Mesenchymal stem cell (in vitro differentiated cells and primary cell): ENCODE data around the gene OR2T27.
A peak's percentile ranks its signal among the peaks of the same experiment; 100 is the strongest.

Experiments used
- DNase-seq: peaks from one replicate; pipeline ENCODE4 v3.0.0-alpha.2; 2013
- H2AFZ ChIP-seq: one replicate; pipeline ENCODE4 v1.6.1; 2013; ENCODE audit warnings: low read depth, mild to moderate bottlenecking, control low read depth, inconsistent platforms, low read length, moderate library complexity
- H2AK5ac ChIP-seq: 2 replicates; pipeline ENCODE4 v1.6.1; 2013; ENCODE audit warnings: low read length, moderate library complexity, mild to moderate bottlenecking, inconsistent platforms; ENCODE audit not compliant: severe bottlenecking
- H2BK120ac ChIP-seq: one replicate; pipeline ENCODE4 v1.6.1; 2013; ENCODE audit warnings: low read depth, mild to moderate bottlenecking, inconsistent platforms, low read length, moderate library complexity
- H2BK12ac ChIP-seq, 2 experiments: one replicate each; pipeline ENCODE4 v1.6.1; 2013; ENCODE audit warnings: inconsistent platforms in 2 of 2, low read length in 2 of 2, mild to moderate bottlenecking in 2 of 2, moderate library complexity in 2 of 2, control low read depth in 1 of 2
- H2BK15ac ChIP-seq: one replicate; pipeline ENCODE4 v1.6.1; 2013; ENCODE audit warnings: mild to moderate bottlenecking, low read depth, inconsistent platforms; ENCODE audit not compliant: poor library complexity, severe bottlenecking
- H2BK5ac ChIP-seq: 2 replicates; pipeline ENCODE4 v1.6.1; 2013; ENCODE audit warnings: low read depth, mild to moderate bottlenecking, low read length, control low read depth, inconsistent platforms; ENCODE audit not compliant: poor library complexity, severe bottlenecking
- H3K14ac ChIP-seq, 2 experiments: one replicate each; pipeline ENCODE4 v1.6.1; 2013; ENCODE audit warnings: inconsistent platforms in 2 of 2, low read length in 2 of 2, control low read depth in 1 of 2, mild to moderate bottlenecking in 1 of 2, moderate library complexity in 1 of 2
- H3K18ac ChIP-seq, 2 experiments: one replicate each; pipeline ENCODE4 v1.6.1; 2013; ENCODE audit warnings: inconsistent platforms in 2 of 2, low read length in 2 of 2, control low read depth in 1 of 2, low read depth in 1 of 2, mild to moderate bottlenecking in 1 of 2
- H3K23ac ChIP-seq, 2 experiments: one replicate each; pipeline ENCODE4 v1.6.1; 2013; ENCODE audit warnings: inconsistent platforms in 2 of 2, low read length in 2 of 2, mild to moderate bottlenecking in 2 of 2, moderate library complexity in 2 of 2, control low read depth in 1 of 2
- H3K27ac ChIP-seq: 2 replicates; pipeline ENCODE4 v1.5.1; 2013; ENCODE audit warnings: mild to moderate bottlenecking, moderate library complexity, low read length, control low read depth, inconsistent platforms; ENCODE audit not compliant: poor library complexity, severe bottlenecking
- H3K27me3 ChIP-seq, 2 experiments: 2 replicates each; pipeline versions ENCODE4 v1.6.1 to v1.7.0; 2013; ENCODE audit warnings: low read length in 2 of 2, mild to moderate bottlenecking in 2 of 2, moderate library complexity in 2 of 2, control low read depth in 1 of 2, inconsistent platforms in 1 of 2; ENCODE audit not compliant: control insufficient read depth in 1 of 2, insufficient read depth in 1 of 2
- H3K36me3 ChIP-seq, 2 experiments: 2 replicates each; pipeline versions ENCODE4 v1.6.1 to v1.7.0; 2013; ENCODE audit warnings: low read length in 2 of 2, control low read depth in 1 of 2, inconsistent platforms in 1 of 2, low read depth in 1 of 2, mild to moderate bottlenecking in 1 of 2; ENCODE audit not compliant: insufficient read depth in 2 of 2, control insufficient read depth in 1 of 2
- H3K4ac ChIP-seq, 2 experiments: one replicate each; pipeline ENCODE4 v1.6.1; 2013; ENCODE audit warnings: inconsistent platforms in 2 of 2, low read length in 2 of 2, mild to moderate bottlenecking in 2 of 2, moderate library complexity in 2 of 2, control low read depth in 1 of 2, low read depth in 1 of 2
- H3K4me1 ChIP-seq: 2 replicates; pipeline ENCODE4 v1.6.1; 2013; ENCODE audit warnings: low read depth, low read length, control low read depth; ENCODE audit not compliant: control insufficient read depth, insufficient read depth
- H3K4me2 ChIP-seq: 2 replicates; pipeline ENCODE4 v1.6.1; 2013; ENCODE audit warnings: low read length, mild to moderate bottlenecking, inconsistent platforms; ENCODE audit not compliant: poor library complexity, severe bottlenecking
- H3K4me3 ChIP-seq, 2 experiments: 2 replicates each; pipeline versions ENCODE4 v1.5.1 to v1.7.0; 2013; ENCODE audit warnings: low read length in 2 of 2, mild to moderate bottlenecking in 2 of 2, control low read depth in 1 of 2, low read depth in 1 of 2; ENCODE audit not compliant: insufficient read depth in 1 of 2
- H3K79me1 ChIP-seq: replicated peaks from 2 replicates; pipeline ENCODE4 v1.6.1; 2013; ENCODE audit warnings: mild to moderate bottlenecking, control low read depth, low read length, inconsistent platforms; ENCODE audit not compliant: poor library complexity, severe bottlenecking
- H3K9ac ChIP-seq: 2 replicates; pipeline ENCODE4 v1.7.0; 2013; ENCODE audit warnings: mild to moderate bottlenecking, low read length, moderate library complexity
- H3K9me3 ChIP-seq: 2 replicates; pipeline ENCODE4 v1.7.0; 2013; ENCODE audit warnings: mild to moderate bottlenecking, low read length; ENCODE audit not compliant: control insufficient read depth
- H4K8ac ChIP-seq: one replicate; pipeline ENCODE4 v1.6.1; 2013; ENCODE audit warnings: inconsistent platforms, mild to moderate bottlenecking, low read length, moderate library complexity
- H4K91ac ChIP-seq: one replicate; pipeline ENCODE4 v1.6.1; 2013; ENCODE audit warnings: mild to moderate bottlenecking, low read length, inconsistent platforms
- WGBS: methylation state at CpG from one replicate; pipeline ENCODE4 v1.1.7; 2013; ENCODE audit warnings: mixed read lengths; 5-methylcytosine and 5-hydroxymethylcytosine counted together

Gene OR2T27

GRCh38 chr1:248695451-248696132 lies 40.3 kb upstream of the OR2T27 start:
- Histone ChIP-seq H2BK15ac (no peak overlapping the region), H4K8ac (no peak overlapping the region), H3K4me3 (no peak overlapping the region), H3K27ac (no peak overlapping the region), H3K9me3 (peaks cover 10% of the 10 kb centered on the region), H3K4ac (no peak overlapping the region), H2BK120ac (no peak overlapping the region), H4K91ac (no peak overlapping the region), H3K23ac (no peak overlapping the region), H2BK12ac (no peak overlapping the region), H3K14ac (no peak overlapping the region), H2AFZ (no peak overlapping the region), H3K79me1 (no peaks in the 10 kb centered on the region), H3K36me3 (no peaks in the 10 kb centered on the region), H3K18ac (no peak overlapping the region), H3K9ac (no peak overlapping the region), H2BK5ac (no peak overlapping the region), H3K4me2 (no peak overlapping the region), H2AK5ac (no peak overlapping the region), H3K4me1 (no peaks in the 10 kb centered on the region), H3K27me3 (no peaks in the 10 kb centered on the region)
- 93% methylated on average over 8 of the region's 13 CpGs for WGBS
- DNase-seq: no peak

GRCh38 chr1:248691567-248692155 lies 36.3 kb upstream of the OR2T27 start:
- Histone ChIP-seq H4K8ac (no peak overlapping the region), H3K18ac (no peak overlapping the region), H2AFZ (no peak overlapping the region), H3K27me3 (no peaks in the 10 kb centered on the region), H3K36me3 (no peaks in the 10 kb centered on the region), H2BK15ac (no peak overlapping the region), H3K9me3 (peaks cover 16% of the 10 kb centered on the region), H3K4ac (no peak overlapping the region), H2BK120ac (no peak overlapping the region), H2BK12ac (no peak overlapping the region), H3K9ac (no peak overlapping the region), H3K23ac (no peak overlapping the region), H2AK5ac (no peak overlapping the region), H3K27ac (no peak overlapping the region), H3K4me2 (no peak overlapping the region), H4K91ac (peak overlapping the region; percentile 15), H3K4me1 (no peaks in the 10 kb centered on the region), H3K79me1 (no peaks in the 10 kb centered on the region), H2BK5ac (no peak overlapping the region), H3K14ac (no peak overlapping the region), H3K4me3 (no peak overlapping the region)
- 90% methylated on average over 51 of the region's 51 CpGs for WGBS
- DNase-seq: no peak

- Histone ChIP-seq H2BK12ac (no peak overlapping the region), H3K9me3 (peaks cover 20% of the 10 kb centered on the region), H4K91ac (no peak overlapping the region), H3K27ac (no peak overlapping the region), H3K4me2 (no peak overlapping the region), H3K4me1 (no peaks in the 10 kb centered on the region), H2AFZ (no peak overlapping the region), H3K36me3 (no peaks in the 10 kb centered on the region), H3K23ac (no peak overlapping the region), H2BK15ac (no peak overlapping the region), H3K4ac (no peak overlapping the region), H2AK5ac (no peak overlapping the region), H3K4me3 (no peak overlapping the region), H3K14ac (no peak overlapping the region), H3K27me3 (no peaks in the 10 kb centered on the region), H3K9ac (no peak overlapping the region), H4K8ac (no peak overlapping the region), H3K79me1 (no peaks in the 10 kb centered on the region), H3K18ac (no peak overlapping the region), H2BK120ac (no peak overlapping the region), H2BK5ac (no peak overlapping the region)
- no peak for DNase-seq
- 59% methylated on average over 3 of the region's 4 CpGs for WGBS
These were observed 33.4 kb upstream of the OR2T27 start for GRCh38 chr1:248688527-248689298.

DNA sequence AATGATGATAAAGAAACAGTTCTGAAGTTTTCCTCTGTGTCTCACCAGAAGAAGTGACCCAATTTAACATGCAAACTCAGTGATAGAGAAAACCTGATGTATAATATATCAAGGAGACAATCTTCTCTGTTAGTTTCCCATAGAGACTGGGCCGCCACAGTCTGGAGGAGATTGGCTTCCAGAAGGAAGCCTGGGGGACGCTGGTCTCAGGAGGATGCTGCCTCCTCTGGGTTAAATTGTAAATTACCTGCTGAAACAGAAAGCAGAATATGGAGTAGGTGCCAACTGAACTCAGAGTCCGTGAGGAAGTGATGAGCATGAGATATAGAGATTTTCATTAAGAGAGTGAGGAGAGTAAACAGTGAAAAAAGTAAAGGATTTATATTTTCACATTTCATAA lies 31.5 kb upstream of the OR2T27 start:
- Histone ChIP-seq H3K9ac (no peak overlapping the region), H3K79me1 (no peaks in the 10 kb centered on the region), H3K18ac (no peak overlapping the region), H3K4me2 (no peak overlapping the region), H2BK12ac (no peak overlapping the region), H3K23ac (no peak overlapping the region), H3K4me3 (no peak overlapping the region), H3K27ac (no peak overlapping the region), H2BK5ac (no peak overlapping the region), H3K36me3 (no peaks in the 10 kb centered on the region), H2BK120ac (no peak overlapping the region), H3K4me1 (no peaks in the 10 kb centered on the region), H3K14ac (no peak overlapping the region), H3K27me3 (no peaks in the 10 kb centered on the region), H3K4ac (no peak overlapping the region), H4K91ac (no peak overlapping the region), H2BK15ac (no peak overlapping the region), H4K8ac (no peak overlapping the region), H2AK5ac (no peak overlapping the region), H3K9me3 (peaks cover 16% of the 10 kb centered on the region), H2AFZ (no peak overlapping the region)
- no peak for DNase-seq
- 55% methylated on average over 2 of the region's 3 CpGs for WGBS
